Measurements from ENCODE around the gene SHISA3. TPM values are rescaled to one million over a fixed set of nuclear protein-coding genes. Genes with fewer than 3 reads are reported as not detected.

SHISA3 gene
- total and polyA plus RNA-seq, 2 donors from 2014 or later = 20.3 to 31.7 TPM

DNA sequence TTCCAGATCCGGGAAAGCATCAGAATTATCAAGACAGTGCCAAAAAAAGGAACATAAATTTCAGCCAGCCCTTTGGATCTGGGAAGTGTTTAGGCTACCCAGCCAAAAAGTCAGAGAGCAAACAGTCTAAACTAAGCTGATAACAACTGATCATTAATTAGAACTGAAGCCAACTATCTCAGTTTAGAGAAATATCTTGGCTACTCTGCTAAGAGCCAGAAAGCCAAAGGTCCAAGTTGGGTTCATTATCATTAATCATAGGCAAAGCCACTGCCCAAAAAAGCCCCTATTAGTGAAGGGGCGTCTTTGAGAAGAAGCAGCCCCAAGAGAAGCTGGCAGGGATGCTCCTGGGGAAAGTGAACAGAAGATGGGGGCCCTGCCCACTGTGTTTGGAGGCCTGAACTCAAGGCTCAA is 37.0 kb upstream of the SHISA3 start:
- no peak overlapping the region for H3K27ac ChIP-seq (ENCODE audit: low read depth in 2 of 2, low read length in 2 of 2)
- no peak overlapping the region for H3K4me3 ChIP-seq (ENCODE audit: low read length in 3 of 3)
- TF ChIP-seq, protein P1, sequence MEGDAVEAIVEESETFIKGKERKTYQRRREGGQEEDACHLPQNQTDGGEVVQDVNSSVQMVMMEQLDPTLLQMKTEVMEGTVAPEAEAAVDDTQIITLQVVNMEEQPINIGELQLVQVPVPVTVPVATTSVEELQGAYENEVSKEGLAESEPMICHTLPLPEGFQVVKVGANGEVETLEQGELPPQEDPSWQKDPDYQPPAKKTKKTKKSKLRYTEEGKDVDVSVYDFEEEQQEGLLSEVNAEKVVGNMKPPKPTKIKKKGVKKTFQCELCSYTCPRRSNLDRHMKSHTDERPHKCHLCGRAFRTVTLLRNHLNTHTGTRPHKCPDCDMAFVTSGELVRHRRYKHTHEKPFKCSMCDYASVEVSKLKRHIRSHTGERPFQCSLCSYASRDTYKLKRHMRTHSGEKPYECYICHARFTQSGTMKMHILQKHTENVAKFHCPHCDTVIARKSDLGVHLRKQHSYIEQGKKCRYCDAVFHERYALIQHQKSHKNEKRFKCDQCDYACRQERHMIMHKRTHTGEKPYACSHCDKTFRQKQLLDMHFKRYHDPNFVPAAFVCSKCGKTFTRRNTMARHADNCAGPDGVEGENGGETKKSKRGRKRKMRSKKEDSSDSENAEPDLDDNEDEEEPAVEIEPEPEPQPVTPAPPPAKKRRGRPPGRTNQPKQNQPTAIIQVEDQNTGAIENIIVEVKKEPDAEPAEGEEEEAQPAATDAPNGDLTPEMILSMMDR (IDR thresholded peaks at IDR 0.05; ENCODE audit: borderline replicate concordance, extremely low read depth, insufficient read depth) = no peak
- no peaks in the 10 kb centered on the region for H3K27me3 ChIP-seq (ENCODE audit: control insufficient read depth, insufficient read depth, low read length)
- peaks cover 0 to 6% (median 0%) of the 10 kb centered on the region in 3 donors for H3K4me1 ChIP-seq (ENCODE audit: control insufficient read depth in 2 of 3, insufficient read depth in 2 of 3, low read depth in 1 of 3, low read length in 3 of 3)
- H3K36me3 ChIP-seq (ENCODE audit: control insufficient read depth in 2 of 3, insufficient read depth in 3 of 3, low read length in 3 of 3) = no peaks in the 10 kb centered on the region
- intact Hi-C loops (cut with DNase I) = no loop called here
- H3K9me3 ChIP-seq (ENCODE audit: control insufficient read depth in 2 of 3, insufficient read depth in 1 of 3, low read length in 3 of 3) = no peaks in the 10 kb centered on the region
- no peak for FAIRE-seq
- H3K9ac ChIP-seq (ENCODE audit: low read length in 3 of 3) = no peak overlapping the region
- DNase-seq = peak in 2 of 5 donors; percentile 53 to 77

DNA sequence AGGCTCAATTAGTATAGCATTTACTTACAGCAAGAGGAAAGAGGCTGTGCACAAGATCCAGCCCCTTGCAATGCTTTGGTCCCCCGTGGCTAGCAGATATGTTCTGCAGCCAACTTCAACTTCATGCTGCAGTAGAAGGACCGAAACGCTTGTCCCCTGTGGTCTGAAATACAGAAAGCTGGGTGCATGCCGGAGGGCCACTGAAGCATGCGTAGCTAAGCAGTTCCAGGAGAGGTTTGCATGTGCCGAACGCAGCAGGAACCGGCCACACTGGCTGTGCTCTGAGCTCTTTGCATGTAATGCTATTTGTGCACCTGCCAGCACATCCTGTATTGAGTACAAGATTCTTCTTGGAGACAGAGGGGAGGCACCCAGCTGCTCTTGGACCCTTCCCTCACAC is 35.8 kb upstream of the SHISA3 start:
- no peaks in the 10 kb centered on the region for H3K27me3 ChIP-seq (ENCODE audit: control insufficient read depth, insufficient read depth, low read length)
- H3K4me1 ChIP-seq (ENCODE audit: control insufficient read depth in 2 of 3, insufficient read depth in 2 of 3, low read depth in 1 of 3, low read length in 3 of 3) = peaks cover 0 to 6% (median 0%) of the 10 kb centered on the region in 3 donors
- no peak for FAIRE-seq
- H3K9ac ChIP-seq (ENCODE audit: low read length in 3 of 3) = no peak overlapping the region
- intact Hi-C loops (cut with DNase I) = no loop called here
- TF ChIP-seq, protein P1 (IDR thresholded peaks at IDR 0.05; ENCODE audit: borderline replicate concordance, extremely low read depth, insufficient read depth) = no peak
- no peaks in the 10 kb centered on the region for H3K9me3 ChIP-seq (ENCODE audit: control insufficient read depth in 2 of 3, insufficient read depth in 1 of 3, low read length in 3 of 3)
- peak; percentile 56 to 79 (median 70) for DNase-seq
- H3K36me3 ChIP-seq (ENCODE audit: control insufficient read depth in 2 of 3, insufficient read depth in 3 of 3, low read length in 3 of 3) = no peaks in the 10 kb centered on the region
- H3K4me3 ChIP-seq (ENCODE audit: low read length in 3 of 3) = no peak overlapping the region
- H3K27ac ChIP-seq (ENCODE audit: low read depth in 2 of 2, low read length in 2 of 2) = no peak overlapping the region

DNA sequence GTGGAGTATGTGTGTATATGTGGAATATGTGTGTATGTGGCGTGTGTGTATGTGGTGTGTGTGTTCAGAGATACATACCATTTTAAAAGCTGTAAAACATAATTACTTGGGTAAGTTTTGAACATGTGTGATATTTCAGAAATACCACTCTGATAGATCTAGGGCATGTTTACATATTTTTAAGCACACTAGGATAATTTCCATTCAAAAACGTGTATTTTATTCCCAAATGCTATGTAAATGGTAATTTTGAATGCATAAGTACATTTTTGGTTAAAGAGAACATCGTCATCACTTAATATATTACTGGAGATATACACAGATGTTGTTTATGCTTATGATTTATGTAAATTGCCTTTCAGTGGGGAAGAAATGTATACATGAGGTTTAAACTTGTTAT is 34.7 kb upstream of the SHISA3 start:
- TF ChIP-seq, protein P1 (IDR thresholded peaks at IDR 0.05; ENCODE audit: borderline replicate concordance, extremely low read depth, insufficient read depth) = no peak
- Histone ChIP-seq H3K27me3 (ENCODE audit: control insufficient read depth, insufficient read depth, low read length) (no peaks in the 10 kb centered on the region), H3K4me1 (ENCODE audit: control insufficient read depth in 2 of 3, insufficient read depth in 2 of 3, low read depth in 1 of 3, low read length in 3 of 3) (peaks cover 0 to 6% (median 0%) of the 10 kb centered on the region in 3 donors), H3K27ac (ENCODE audit: low read depth in 2 of 2, low read length in 2 of 2) (no peak overlapping the region), H3K36me3 (ENCODE audit: control insufficient read depth in 2 of 3, insufficient read depth in 3 of 3, low read length in 3 of 3) (no peaks in the 10 kb centered on the region), H3K4me3 (ENCODE audit: low read length in 3 of 3) (no peak overlapping the region), H3K9ac (ENCODE audit: low read length in 3 of 3) (no peak overlapping the region), H3K9me3 (ENCODE audit: control insufficient read depth in 2 of 3, insufficient read depth in 1 of 3, low read length in 3 of 3) (no peaks in the 10 kb centered on the region)
- DNase-seq (peak in 1 of 5 donors; percentile 12), FAIRE-seq (no peak)
- intact Hi-C loops (cut with DNase I) = no loop called here

- DNase-seq (no peak), FAIRE-seq (no peak)
- TF ChIP-seq, protein P1 (IDR thresholded peaks at IDR 0.05; ENCODE audit: borderline replicate concordance, extremely low read depth, insufficient read depth) = no peak
- H3K27me3 ChIP-seq (ENCODE audit: control insufficient read depth, insufficient read depth, low read length) = no peaks in the 10 kb centered on the region
- no peak overlapping the region for H3K9ac ChIP-seq (ENCODE audit: low read length in 3 of 3)
- H3K27ac ChIP-seq (ENCODE audit: low read depth in 2 of 2, low read length in 2 of 2) = no peak overlapping the region
- peaks cover 0 to 6% (median 0%) of the 10 kb centered on the region in 3 donors for H3K4me1 ChIP-seq (ENCODE audit: control insufficient read depth in 2 of 3, insufficient read depth in 2 of 3, low read depth in 1 of 3, low read length in 3 of 3)
- no peaks in the 10 kb centered on the region for H3K36me3 ChIP-seq (ENCODE audit: control insufficient read depth in 2 of 3, insufficient read depth in 3 of 3, low read length in 3 of 3)
- H3K9me3 ChIP-seq (ENCODE audit: control insufficient read depth in 2 of 3, insufficient read depth in 1 of 3, low read length in 3 of 3) = no peaks in the 10 kb centered on the region
- H3K4me3 ChIP-seq (ENCODE audit: low read length in 3 of 3) = no peak overlapping the region
- intact Hi-C loops (cut with DNase I) = no loop called here
These were observed 33.7 kb upstream of the SHISA3 start for GRCh38 chr4:42363614-42364013.

Measured in kidney (tissue), 14 donors.